Cerebellar nuclear complex (tissue), 1 donor: ENCODE data around the gene CFC1B.
"Not testable (repeated sequence)": the region's sequence is repeated elsewhere in the genome, so short reads cannot be mapped to it uniquely, and the experiment has no call there.

Experiments used
- DNase-seq, 2 experiments: peaks; one replicate each; lab custom pipeline; 2025; lab: John Stamatoyannopoulos, UW

Gene CFC1B

GRCh38 chr2:130520992-130521391, at the start of gene CFC1B:
Gene CFC1B, plus strand, starts transcription at chr2:130521222. Its CDS starts 263 bp downstream, at chr2:130521485.
- not testable (repeated sequence) for DNase-seq

- DNase-seq: not testable (repeated sequence)
Observed at GRCh38 chr2:130491073-130491472, 29.9 kb upstream of the CFC1B start.

- not testable (repeated sequence) for DNase-seq
Observed at GRCh38 chr2:130509228-130509627, 11.8 kb upstream of the CFC1B start, which contains the start of gene POTEI. Gene POTEI, minus strand, starts transcription at chr2:130509328. Its CDS starts 93 bp downstream, at chr2:130509235.

- DNase-seq: not testable (repeated sequence)
Observed at GRCh38 chr2:130510807-130511746, 9.9 kb upstream of the CFC1B start.

GRCh38 chr2:130511747-130512451, 9.1 kb upstream of the CFC1B start:
- not testable (repeated sequence) for DNase-seq

- not testable (repeated sequence) for DNase-seq
Observed at GRCh38 chr2:130518516-130519106, 2.4 kb upstream of the CFC1B start.

GRCh38 chr2:130522390-130522789, 1.4 kb downstream of the CFC1B start:
- not testable (repeated sequence) for DNase-seq

- DNase-seq: not testable (repeated sequence)
Observed at GRCh38 chr2:130527365-130527967, 6.4 kb downstream of the CFC1B start.

GRCh38 chr2:130529545-130529944, 8.5 kb downstream of the CFC1B start:
- DNase-seq: not testable (repeated sequence)

GRCh38 chr2:130530212-130530611, 9.2 kb downstream of the CFC1B start:
- DNase-seq: not testable (repeated sequence)

GRCh38 chr2:130531225-130531624, 10.2 kb downstream of the CFC1B start:
- not testable (repeated sequence) for DNase-seq

GRCh38 chr2:130531672-130532071, 10.7 kb downstream of the CFC1B start:
- not testable (repeated sequence) for DNase-seq

GRCh38 chr2:130536654-130537053, 15.6 kb downstream of the CFC1B start:
- DNase-seq: not testable (repeated sequence)

- DNase-seq: not testable (repeated sequence)
Observed at GRCh38 chr2:130538271-130538670, 17.2 kb downstream of the CFC1B start.

GRCh38 chr2:130542789-130543188, 21.8 kb downstream of the CFC1B start:
- DNase-seq: not testable (repeated sequence)

GRCh38 chr2:130543785-130544528, 22.9 kb downstream of the CFC1B start:
- DNase-seq: not testable (repeated sequence)

- not testable (repeated sequence) for DNase-seq
Observed at GRCh38 chr2:130544978-130545377, 24.0 kb downstream of the CFC1B start.

GRCh38 chr2:130548418-130548817, 27.4 kb downstream of the CFC1B start:
- not testable (repeated sequence) for DNase-seq

- DNase-seq: not testable (repeated sequence)
Observed at GRCh38 chr2:130549475-130549874, 28.5 kb downstream of the CFC1B start.

- DNase-seq: not testable (repeated sequence)
Observed at GRCh38 chr2:130554178-130554577, 33.2 kb downstream of the CFC1B start.

- DNase-seq: not testable (repeated sequence)
Observed at GRCh38 chr2:130556441-130556840, 35.4 kb downstream of the CFC1B start.
